Measurements from ENCODE around the gene KATNB1.

DNA sequence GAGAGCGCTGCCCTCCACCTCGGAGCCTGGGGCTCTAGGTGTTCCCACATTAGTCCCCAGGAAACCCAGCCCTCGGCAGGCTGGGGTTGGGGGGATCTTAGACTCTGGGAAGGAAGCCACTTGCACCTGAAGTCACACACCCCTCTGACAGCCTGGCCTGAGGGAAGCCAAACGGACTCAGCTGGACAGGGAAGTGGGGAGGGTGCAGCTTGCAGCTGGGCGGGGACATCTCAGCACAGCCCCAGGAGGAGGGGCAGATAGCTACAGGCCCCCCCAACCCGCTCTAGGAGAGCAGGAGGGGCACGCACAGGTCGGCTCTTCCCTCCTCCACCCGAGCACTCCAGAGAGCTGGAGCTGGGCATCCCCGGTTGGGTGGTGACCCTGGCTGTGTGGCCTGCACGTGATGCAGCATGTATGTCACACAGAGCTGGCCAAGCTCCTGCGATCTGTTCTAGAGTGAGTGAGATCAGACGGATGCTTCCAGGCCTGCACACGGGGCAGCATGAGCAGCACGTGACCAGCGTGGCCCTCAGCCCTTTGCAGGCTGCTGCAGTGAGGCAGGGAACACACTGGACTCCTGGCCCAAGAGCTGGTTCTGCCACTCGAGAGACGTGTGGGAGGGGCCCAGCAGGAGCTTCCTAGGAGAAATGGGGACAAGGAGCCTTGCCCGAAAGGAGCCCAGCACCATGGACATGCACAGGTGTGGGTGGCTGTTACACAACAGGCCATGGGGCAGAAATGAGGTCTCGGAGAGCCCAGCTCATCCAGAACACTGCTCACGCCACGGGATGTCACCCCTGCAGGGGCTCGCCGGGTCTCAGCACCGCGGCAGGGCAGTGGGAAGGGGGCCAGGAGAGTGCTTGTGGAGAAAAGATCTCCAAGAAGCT, 51.3 kb downstream of the KATNB1 start:
- no peak for TF ChIP-seq CTCF (conservative IDR thresholded peaks at IDR 0.05; ENCODE audit: low read depth, low read length)
- TF ChIP-seq EZH2phosphoT487 (IDR thresholded peaks at IDR 0.05; ENCODE audit: borderline replicate concordance, low read length): no peak
